ENCODE data around the gene RNF157.

Gene RNF157

DNA sequence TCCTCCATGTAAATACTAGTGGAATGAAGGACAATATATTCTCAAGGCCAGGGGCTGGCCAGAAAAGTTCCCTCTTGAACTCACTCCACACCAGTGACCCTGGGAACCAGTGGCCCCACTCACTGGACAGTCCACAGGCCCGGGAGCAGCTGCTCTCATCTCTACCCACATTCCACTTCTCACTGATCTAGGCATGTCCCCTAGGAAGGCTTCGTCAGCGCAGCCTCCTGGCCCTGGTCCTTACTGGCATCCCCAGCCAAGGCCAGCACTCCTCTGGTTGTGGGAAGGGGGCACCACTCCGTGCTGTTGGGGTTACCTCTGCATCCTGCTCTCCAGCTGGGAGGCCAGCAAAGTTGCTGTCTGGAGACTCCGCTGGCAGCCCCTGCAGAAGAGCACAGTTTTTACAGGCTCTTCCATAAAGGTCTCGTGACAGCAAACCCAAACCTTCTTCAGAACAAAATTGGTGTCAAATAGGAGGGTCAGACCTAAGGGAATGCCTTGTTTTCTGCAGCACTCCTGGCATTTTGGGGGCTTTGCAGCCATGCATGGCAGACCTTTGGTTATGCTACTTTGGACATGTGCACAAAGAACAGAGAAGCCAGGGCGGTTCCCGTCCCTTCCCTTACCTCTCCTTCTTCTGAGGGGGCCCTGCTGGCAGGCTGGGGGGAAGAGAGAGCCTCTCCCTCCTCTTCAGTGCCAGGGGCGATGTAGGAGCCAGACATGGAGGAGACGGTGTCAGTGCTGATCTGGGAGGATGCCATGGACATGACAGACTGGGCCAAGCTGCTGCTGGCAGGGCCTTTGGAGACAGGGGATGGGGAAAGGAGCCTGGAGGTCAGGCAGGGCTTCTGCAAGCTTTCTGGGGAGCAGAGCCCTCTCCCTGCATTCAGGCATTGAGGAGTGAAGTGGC lies 85.1 kb downstream of the RNF157 start:
- TF ChIP-seq, protein P1, sequence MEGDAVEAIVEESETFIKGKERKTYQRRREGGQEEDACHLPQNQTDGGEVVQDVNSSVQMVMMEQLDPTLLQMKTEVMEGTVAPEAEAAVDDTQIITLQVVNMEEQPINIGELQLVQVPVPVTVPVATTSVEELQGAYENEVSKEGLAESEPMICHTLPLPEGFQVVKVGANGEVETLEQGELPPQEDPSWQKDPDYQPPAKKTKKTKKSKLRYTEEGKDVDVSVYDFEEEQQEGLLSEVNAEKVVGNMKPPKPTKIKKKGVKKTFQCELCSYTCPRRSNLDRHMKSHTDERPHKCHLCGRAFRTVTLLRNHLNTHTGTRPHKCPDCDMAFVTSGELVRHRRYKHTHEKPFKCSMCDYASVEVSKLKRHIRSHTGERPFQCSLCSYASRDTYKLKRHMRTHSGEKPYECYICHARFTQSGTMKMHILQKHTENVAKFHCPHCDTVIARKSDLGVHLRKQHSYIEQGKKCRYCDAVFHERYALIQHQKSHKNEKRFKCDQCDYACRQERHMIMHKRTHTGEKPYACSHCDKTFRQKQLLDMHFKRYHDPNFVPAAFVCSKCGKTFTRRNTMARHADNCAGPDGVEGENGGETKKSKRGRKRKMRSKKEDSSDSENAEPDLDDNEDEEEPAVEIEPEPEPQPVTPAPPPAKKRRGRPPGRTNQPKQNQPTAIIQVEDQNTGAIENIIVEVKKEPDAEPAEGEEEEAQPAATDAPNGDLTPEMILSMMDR (IDR thresholded peaks at IDR 0.05) = no peak
- no peaks in the 10 kb centered on the region for H3K4me1 ChIP-seq
- H3K4me2 ChIP-seq (ENCODE audit: low read length) = no peak overlapping the region
- no peak overlapping the region for H3K4me3 ChIP-seq (ENCODE audit: low read depth, low read length)
- H2AFZ ChIP-seq = no peak overlapping the region
- H3K9me3 ChIP-seq (ENCODE audit: control insufficient read depth, low read length) = no peaks in the 10 kb centered on the region
- H3K36me3 ChIP-seq (ENCODE audit: control insufficient read depth, insufficient read depth, low read length) = no peaks in the 10 kb centered on the region
- no peaks in the 10 kb centered on the region for H3K27me3 ChIP-seq (ENCODE audit: control insufficient read depth, insufficient read depth, low read length)
- no peaks in the 10 kb centered on the region for H3K79me2 ChIP-seq
- H3K27ac ChIP-seq = no peak overlapping the region
- H3K9ac ChIP-seq = no peak overlapping the region

DNA sequence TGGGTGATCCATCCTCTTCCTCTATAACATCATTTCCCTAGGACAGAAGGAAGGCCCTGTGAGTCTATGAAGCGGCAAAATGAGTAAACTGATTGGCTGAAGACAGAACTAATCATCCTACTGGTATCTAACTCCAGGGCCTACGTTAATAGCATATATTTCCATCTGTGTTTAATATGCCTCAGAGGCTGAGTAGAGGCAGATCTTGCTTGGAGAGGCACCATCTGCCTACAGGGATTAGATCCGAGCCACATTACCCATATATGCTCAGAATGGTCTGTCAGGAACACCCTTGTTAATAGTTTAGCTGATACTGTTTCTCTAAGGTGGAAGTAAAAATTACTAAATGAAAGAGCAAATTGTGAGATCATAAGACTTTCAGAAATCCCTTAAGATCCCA lies 86.0 kb downstream of the RNF157 start:
- Histone ChIP-seq H2AFZ (no peak overlapping the region), H3K9ac (no peak overlapping the region), H3K36me3 (ENCODE audit: control insufficient read depth, insufficient read depth, low read length) (no peaks in the 10 kb centered on the region), H3K79me2 (no peaks in the 10 kb centered on the region), H3K4me2 (ENCODE audit: low read length) (no peak overlapping the region), H3K27me3 (ENCODE audit: control insufficient read depth, insufficient read depth, low read length) (no peaks in the 10 kb centered on the region), H3K4me3 (ENCODE audit: low read depth, low read length) (no peak overlapping the region), H3K27ac (no peak overlapping the region), H3K9me3 (ENCODE audit: control insufficient read depth, low read length) (no peaks in the 10 kb centered on the region), H3K4me1 (no peaks in the 10 kb centered on the region)
- TF ChIP-seq, protein P1 (IDR thresholded peaks at IDR 0.05) = no peak

DNA sequence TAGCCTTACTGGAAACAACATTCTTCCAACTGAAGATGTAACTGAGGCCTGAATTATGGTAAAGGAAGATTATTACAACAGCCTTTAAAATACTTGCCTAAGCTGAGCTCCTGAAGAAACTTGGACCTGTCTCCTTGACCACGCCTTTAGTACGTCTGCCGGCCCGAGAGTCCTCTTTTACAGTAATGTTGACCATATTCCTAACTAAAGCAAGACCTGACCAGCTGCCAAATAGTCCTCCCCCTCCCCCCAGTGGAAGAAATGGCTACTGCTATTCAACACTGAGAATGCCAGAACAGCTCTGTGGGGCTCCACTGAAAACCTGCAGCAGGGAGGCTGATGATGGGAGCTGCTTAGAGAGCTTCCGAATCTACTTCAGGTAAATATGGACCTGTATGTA lies 86.7 kb downstream of the RNF157 start:
- no peaks in the 10 kb centered on the region for H3K9me3 ChIP-seq (ENCODE audit: control insufficient read depth, low read length)
- H3K4me3 ChIP-seq (ENCODE audit: low read depth, low read length) = no peak overlapping the region
- no peaks in the 10 kb centered on the region for H3K27me3 ChIP-seq (ENCODE audit: control insufficient read depth, insufficient read depth, low read length)
- H3K4me1 ChIP-seq = no peaks in the 10 kb centered on the region
- TF ChIP-seq, protein P1 (IDR thresholded peaks at IDR 0.05) = no peak
- no peak overlapping the region for H3K27ac ChIP-seq
- no peaks in the 10 kb centered on the region for H3K36me3 ChIP-seq (ENCODE audit: control insufficient read depth, insufficient read depth, low read length)
- H3K4me2 ChIP-seq (ENCODE audit: low read length) = no peak overlapping the region
- H3K9ac ChIP-seq = no peak overlapping the region
- no peak overlapping the region for H2AFZ ChIP-seq
- H3K79me2 ChIP-seq = no peaks in the 10 kb centered on the region

DNA sequence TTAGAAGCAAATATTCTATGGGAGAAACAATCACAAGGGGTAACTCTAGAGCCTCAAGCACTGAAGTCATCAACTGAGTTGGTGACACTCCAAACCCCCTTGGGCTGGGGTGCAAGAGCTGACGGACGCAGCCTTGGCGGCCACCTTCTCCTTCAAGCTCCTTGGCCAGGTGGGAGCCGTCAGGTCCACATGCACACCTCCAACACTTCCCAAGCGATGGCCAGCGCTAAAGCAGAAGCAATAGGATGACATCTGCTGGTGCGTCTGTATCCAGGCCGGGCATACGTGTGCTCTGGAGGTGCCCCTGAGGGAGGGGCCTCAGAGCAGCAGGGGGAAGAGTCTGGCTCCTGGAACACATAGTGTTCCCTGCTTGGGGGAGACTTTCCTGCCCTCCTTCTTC lies 87.1 kb downstream of the RNF157 start:
- no peaks in the 10 kb centered on the region for H3K9me3 ChIP-seq (ENCODE audit: control insufficient read depth, low read length)
- H3K79me2 ChIP-seq = no peaks in the 10 kb centered on the region
- no peak overlapping the region for H2AFZ ChIP-seq
- H3K4me1 ChIP-seq = no peaks in the 10 kb centered on the region
- no peak overlapping the region for H3K4me2 ChIP-seq (ENCODE audit: low read length)
- H3K27me3 ChIP-seq (ENCODE audit: control insufficient read depth, insufficient read depth, low read length) = no peaks in the 10 kb centered on the region
- no peak overlapping the region for H3K27ac ChIP-seq
- TF ChIP-seq, protein P1 (IDR thresholded peaks at IDR 0.05) = no peak
- H3K36me3 ChIP-seq (ENCODE audit: control insufficient read depth, insufficient read depth, low read length) = no peaks in the 10 kb centered on the region
- H3K9ac ChIP-seq = no peak overlapping the region
- H3K4me3 ChIP-seq (ENCODE audit: low read depth, low read length) = no peak overlapping the region

DNA sequence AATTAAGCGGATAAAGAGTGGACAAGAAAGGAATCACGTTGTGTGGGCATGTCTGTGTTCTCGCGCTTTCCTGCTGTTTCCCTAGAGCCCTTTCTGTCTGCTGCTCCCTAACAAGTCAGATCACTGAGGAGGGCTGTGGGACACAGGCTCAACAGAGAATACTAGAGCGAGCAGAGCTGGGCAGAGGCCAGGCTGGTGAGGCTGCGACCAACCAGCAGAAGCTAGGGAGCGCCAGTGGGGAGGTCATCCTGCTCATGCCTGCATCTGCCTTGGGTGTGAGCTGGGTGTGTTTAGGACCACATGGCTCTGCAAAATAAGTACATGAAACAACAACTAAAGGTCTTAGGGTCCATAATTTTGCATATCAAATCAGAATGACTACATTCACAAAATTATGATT lies 87.7 kb downstream of the RNF157 start:
- Histone ChIP-seq H3K79me2 (no peaks in the 10 kb centered on the region), H3K4me1 (no peaks in the 10 kb centered on the region), H3K27ac (no peak overlapping the region), H2AFZ (no peak overlapping the region), H3K4me2 (ENCODE audit: low read length) (no peak overlapping the region), H3K36me3 (ENCODE audit: control insufficient read depth, insufficient read depth, low read length) (no peaks in the 10 kb centered on the region), H3K9me3 (ENCODE audit: control insufficient read depth, low read length) (no peaks in the 10 kb centered on the region), H3K9ac (no peak overlapping the region), H3K4me3 (ENCODE audit: low read depth, low read length) (no peak overlapping the region), H3K27me3 (ENCODE audit: control insufficient read depth, insufficient read depth, low read length) (no peaks in the 10 kb centered on the region)
- TF ChIP-seq, protein P1 (IDR thresholded peaks at IDR 0.05) = no peak

Data from parathyroid adenoma (tissue), 2 donors.